Cardiac muscle cell (in vitro differentiated cells and primary cell): Measurements from ENCODE around the gene SERINC5. TPM values are rescaled to one million over a fixed set of nuclear protein-coding genes. Genes with fewer than 3 reads are reported as not detected.
A peak's percentile ranks its signal among the peaks of the same experiment; 100 is the strongest.

Experiments used
- DNase-seq, 2 donors: peaks; one replicate each; pipeline versions ENCODE4 v3.0.0 to v3.0.0-alpha.2; 2010 to 2017; ENCODE audit warnings: low read depth in 1 of 2, low spot score in 1 of 2
- H3K27ac ChIP-seq: fragments of 200-600 bp; sonication (generic); 2 replicates; pipeline ENCODE4 v1.5.1; 2016
- H3K27me3 ChIP-seq: fragments of 200-600 bp; sonication (generic); 2 replicates; pipeline ENCODE4 v1.6.0; 2016; ENCODE audit warnings: control low read depth
- H3K36me3 ChIP-seq: fragments of 200-600 bp; sonication (generic); 2 replicates; pipeline ENCODE4 v1.5.1; 2016; ENCODE audit warnings: control low read depth
- H3K4me1 ChIP-seq: fragments of 200-600 bp; sonication (generic); 2 replicates; pipeline ENCODE4 v1.8.1; 2017; ENCODE audit warnings: low read depth, mild to moderate bottlenecking, mixed run types
- H3K4me3 ChIP-seq: fragments of 200-600 bp; sonication (generic); 2 replicates; pipeline ENCODE4 v1.5.1; 2016; ENCODE audit warnings: mild to moderate bottlenecking
- H3K9me3 ChIP-seq: fragments of 200-600 bp; sonication (generic); 2 replicates; pipeline ENCODE4 v1.5.1; 2017; ENCODE audit warnings: low read depth, mild to moderate bottlenecking, control low read depth
- CTCF ChIP-seq: IDR thresholded peaks from 2 replicates; pipeline ENCODE4 v1.5.1; 2012; ENCODE audit warnings: low read depth, mild to moderate bottlenecking, low read length
- polyA plus RNA-seq: library from polyadenylated mRNA; unstranded; fragments of >200 nt; fragmentation: Nextera tagmentation; extraction: Ambion mirVana; gene quantifications from 2 replicates; pipeline ENCODE4 v1.2.1, GENCODE V29; 2016
- total RNA-seq: library from RNA; depleted of rRNA; stranded (reverse); fragments of >200 nt; gene quantifications from 2 replicates; pipeline ENCODE4 v1.2.3, GENCODE V29; 2016

SERINC5 gene
- total and polyA plus RNA-seq, 2 experiments from 2014 or later = 10.8 to 33.6 TPM

GRCh38 chr5:80212171-80212667 lies 43.6 kb downstream of the SERINC5 start:
- no peak for TF ChIP-seq CTCF
- peak overlapping the region; percentile 71 for H3K27ac ChIP-seq
- H3K36me3 ChIP-seq = no peaks in the 10 kb centered on the region
- no peaks in the 10 kb centered on the region for H3K27me3 ChIP-seq
- H3K4me3 ChIP-seq = no peak overlapping the region
- no peak for DNase-seq
- peaks cover 54% of the 10 kb centered on the region for H3K4me1 ChIP-seq
- no peaks in the 10 kb centered on the region for H3K9me3 ChIP-seq

GRCh38 chr5:80211327-80211726 lies 44.5 kb downstream of the SERINC5 start:
- Histone ChIP-seq H3K27ac (peak overlapping the region; percentile 71), H3K36me3 (no peaks in the 10 kb centered on the region), H3K9me3 (no peaks in the 10 kb centered on the region), H3K27me3 (no peaks in the 10 kb centered on the region), H3K4me1 (peaks cover 49% of the 10 kb centered on the region), H3K4me3 (no peak overlapping the region)
- DNase-seq = no peak
- TF ChIP-seq CTCF = no peak

GRCh38 chr5:80210014-80210413 lies 45.8 kb downstream of the SERINC5 start:
- Histone ChIP-seq H3K27me3 (no peaks in the 10 kb centered on the region), H3K27ac (peak overlapping the region; percentile 71), H3K9me3 (no peaks in the 10 kb centered on the region), H3K36me3 (no peaks in the 10 kb centered on the region), H3K4me3 (no peak overlapping the region), H3K4me1 (peaks cover 49% of the 10 kb centered on the region)
- DNase-seq = no peak
- no peak for TF ChIP-seq CTCF

DNA sequence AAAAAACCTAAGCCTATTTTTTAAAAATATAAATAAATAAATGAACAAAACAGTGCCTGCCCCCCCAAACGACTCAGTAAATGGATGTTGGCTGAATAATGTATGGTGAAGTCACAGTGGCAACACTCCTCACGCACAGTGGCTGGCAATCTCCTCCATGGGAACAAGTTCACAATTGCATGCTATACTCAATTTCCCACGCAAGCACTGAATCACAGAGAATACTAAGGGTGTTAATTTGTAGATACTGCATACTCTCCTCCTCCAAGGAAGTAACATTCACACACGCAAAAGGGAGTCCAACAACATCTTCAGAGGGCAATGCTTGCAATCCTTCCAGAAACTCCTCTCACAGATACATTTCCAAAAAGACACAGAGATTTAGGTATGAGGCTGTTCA lies 47.5 kb downstream of the SERINC5 start:
- no peak for DNase-seq
- Histone ChIP-seq H3K36me3 (no peaks in the 10 kb centered on the region), H3K4me3 (no peak overlapping the region), H3K4me1 (peaks cover 62% of the 10 kb centered on the region), H3K27ac (peak overlapping the region; percentile 4), H3K9me3 (no peaks in the 10 kb centered on the region), H3K27me3 (no peaks in the 10 kb centered on the region)
- TF ChIP-seq CTCF = no peak

GRCh38 chr5:80207832-80208231 lies 48.0 kb downstream of the SERINC5 start:
- TF ChIP-seq CTCF = no peak
- Histone ChIP-seq H3K4me1 (peaks cover 65% of the 10 kb centered on the region), H3K27ac (peak overlapping the region; percentile 97), H3K9me3 (no peaks in the 10 kb centered on the region), H3K36me3 (no peaks in the 10 kb centered on the region), H3K4me3 (no peak overlapping the region), H3K27me3 (no peaks in the 10 kb centered on the region)
- DNase-seq = no peak

DNA sequence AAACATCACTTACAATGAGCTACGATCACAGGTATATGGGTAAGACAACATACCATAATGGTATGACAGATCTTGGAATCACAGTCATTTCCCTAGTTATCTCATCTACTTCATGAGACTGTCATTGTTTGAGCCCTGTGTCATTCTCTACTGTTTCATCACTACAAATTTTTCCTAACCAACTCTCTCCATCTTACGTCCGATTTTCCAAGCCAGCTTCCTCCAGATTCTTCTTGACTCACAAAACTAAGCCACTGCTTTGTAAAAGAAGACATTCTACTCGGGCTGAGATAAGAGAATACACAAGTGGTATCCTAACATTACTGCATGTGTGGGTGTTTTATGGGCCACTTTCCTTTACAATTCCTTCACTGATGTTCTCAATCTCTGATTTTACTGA lies 49.6 kb downstream of the SERINC5 start:
- H3K36me3 ChIP-seq = peaks cover 4% of the 10 kb centered on the region
- H3K4me1 ChIP-seq = peaks cover 51% of the 10 kb centered on the region
- DNase-seq = peak in 1 of 2 donors; percentile 70
- H3K27ac ChIP-seq = peak overlapping the region; percentile 97
- no peaks in the 10 kb centered on the region for H3K27me3 ChIP-seq
- no peak for TF ChIP-seq CTCF
- H3K9me3 ChIP-seq = no peaks in the 10 kb centered on the region
- H3K4me3 ChIP-seq = no peak overlapping the region
